ENCODE data around the gene NCAPG. TPM values are rescaled to one million over a fixed set of nuclear protein-coding genes. Genes with fewer than 3 reads are reported as not detected.

The NCAPG gene
- total RNA-seq, 1 donor from 2014 or later = 1.5 TPM

- no peaks in the 10 kb centered on the region for H3K4me1 Mint-ChIP-seq
- ATAC-seq (ENCODE audit: low read depth) (no peak), DNase-seq (no peak)
- ChIA-PET CTCF (no interaction called here), POLR2A (no interaction called here)
- H3K27me3 Mint-ChIP-seq = no peaks in the 10 kb centered on the region
- TF ChIP-seq CTCF (IDR thresholded peaks at IDR 0.05) = no peak
- no peaks in the 10 kb centered on the region for H3K9me3 Mint-ChIP-seq
- H3K27ac Mint-ChIP-seq = no peak overlapping the region
- intact Hi-C loops (cut with micrococcal nuclease) = no loop called here
- H3K4me3 Mint-ChIP-seq = no peak overlapping the region
- peaks cover 18% of the 10 kb centered on the region for H3K36me3 Mint-ChIP-seq (ENCODE audit: low read depth)
Observed at GRCh38 chr4:17894421-17894820, 83.6 kb downstream of the NCAPG start.

Other genes starting within 250 kb of the NCAPG start
- 45.1 and 50.5 TPM in 2 replicates for gene LAP3, start 233.8 kb upstream of the NCAPG start, total RNA-seq
- gene MED28, start 196.3 kb upstream of the NCAPG start, total RNA-seq = 71.9 and 74.6 TPM in 2 replicates
- 0.02 and 0.05 TPM in 2 replicates for gene FAM184B, start 29.4 kb upstream of the NCAPG start, total RNA-seq
- 42.9 and 57.2 TPM in 2 replicates for gene DCAF16, start 222 bp upstream of the NCAPG start, total RNA-seq
- 11.9 and 12.6 TPM in 2 replicates for gene LCORL, start 210.8 kb downstream of the NCAPG start, total RNA-seq